PC-3 (cell line): Measurements from ENCODE around the gene LHFPL3. TPM values are rescaled to one million over a fixed set of nuclear protein-coding genes. Genes with fewer than 3 reads are reported as not detected.

Experiments
- ATAC-seq: fragments of 200-7000 bp; cut with Tn5 transposase; 2 replicates; pipeline ENCODE4 v1.9.1; 2020; ENCODE audit warnings: mild to moderate bottlenecking, moderate library complexity
- BruUV-seq: library from RNA; stranded (reverse); fragments of 400-500 nt; replicated peaks from 2 replicates; lab custom pipeline; 2021; lab: Mats Ljungman, UMichigan
- CTCF ChIA-PET: fragments of 300-600 bp; sonication (Branson Sonifier 250); formaldehyde crosslinking; loops from one replicate; lab custom pipeline; 2022; ENCODE audit warnings: antibody characterized with exemption; lab: Charles Lee
- POLR2A ChIA-PET: fragments of 300-600 bp; sonication (Branson Sonifier 250); formaldehyde crosslinking; loops from one replicate; lab custom pipeline; 2022; ENCODE audit warnings: antibody characterized with exemption; ENCODE audit not compliant: unreplicated experiment; lab: Charles Lee
- DNase-seq: peaks from one replicate; pipeline ENCODE4 v3.0.0-alpha.2; 2015
- H2AFZ ChIP-seq: fragments of 300-600 bp; sonication (generic); 2 replicates; pipeline ENCODE4 v1.6.0; 2016; ENCODE audit warnings: antibody characterized with exemption, low read length
- H3F3A ChIP-seq: fragments of 300-600 bp; sonication (generic); one replicate; pipeline ENCODE4 v1.6.0; 2017; ENCODE audit warnings: antibody characterized with exemption, low read length, control low read depth, mild to moderate bottlenecking; ENCODE audit not compliant: unreplicated experiment
- H3K27ac ChIP-seq: fragments of 300-600 bp; sonication (generic); 2 replicates; pipeline ENCODE4 v1.5.1; 2016; ENCODE audit warnings: mild to moderate bottlenecking, low read length
- H3K27me3 ChIP-seq: fragments of 300-600 bp; sonication (generic); 2 replicates; pipeline ENCODE4 v1.6.1; 2016; ENCODE audit warnings: low read length, mixed read lengths
- H3K36me3 ChIP-seq: fragments of 300-600 bp; sonication (generic); 2 replicates; pipeline ENCODE4 v1.6.1; 2016; ENCODE audit warnings: low read depth, mixed run types, low read length, mixed read lengths
- H3K4me1 ChIP-seq: fragments of 300-600 bp; sonication (generic); 2 replicates; pipeline ENCODE4 v1.5.1; 2016; ENCODE audit warnings: low read length; ENCODE audit not compliant: insufficient read depth
- H3K4me2 ChIP-seq: fragments of 300-600 bp; sonication (generic); 2 replicates; pipeline ENCODE4 v1.6.0; 2016; ENCODE audit warnings: low read length
- H3K4me3 ChIP-seq: fragments of 300-600 bp; sonication (generic); 2 replicates; pipeline ENCODE4 v1.5.1; 2016; ENCODE audit warnings: mild to moderate bottlenecking, low read length, mixed read lengths
- H3K79me2 ChIP-seq: fragments of 300-600 bp; sonication (generic); 2 replicates; pipeline ENCODE4 v1.6.1; 2017; ENCODE audit warnings: low read length, mixed read lengths
- H3K9ac ChIP-seq: fragments of 300-600 bp; sonication (generic); 2 replicates; pipeline ENCODE4 v1.6.0; 2016; ENCODE audit warnings: mild to moderate bottlenecking, low read length
- H3K9me2 ChIP-seq: fragments of 300-600 bp; sonication (generic); replicated peaks from 2 replicates; pipeline ENCODE4 v1.6.1; 2016; ENCODE audit warnings: mixed run types, low read length, mixed read lengths
- H3K9me3 ChIP-seq: fragments of 300-600 bp; sonication (generic); 2 replicates; pipeline ENCODE4 v1.6.1; 2016; ENCODE audit warnings: low read length, mixed read lengths
- H4K20me1 ChIP-seq: fragments of 300-600 bp; sonication (generic); 2 replicates; pipeline ENCODE4 v1.6.1; 2016; ENCODE audit warnings: low read length, mixed read lengths
- EZH2 ChIP-seq: fragments of 300-600 bp; sonication (generic); IDR thresholded peaks from one replicate; pipeline ENCODE4 v1.6.1; 2017; ENCODE audit warnings: antibody characterized with exemption, mild to moderate bottlenecking, low read length; ENCODE audit not compliant: unreplicated experiment
- EZH2phosphoT487 ChIP-seq: fragments of 300-600 bp; sonication (generic); IDR thresholded peaks from 2 replicates; pipeline ENCODE4 v1.6.1; 2018; ENCODE audit warnings: mild to moderate bottlenecking, antibody characterized with exemption, low read length, borderline replicate concordance
- intact Hi-C: fragments of 100-400 bp; cut with micrococcal nuclease; formaldehyde crosslinking; loops from 2 replicates; pipeline ENCODE4 v1.9.0; 2023
- total RNA-seq: library from RNA; depleted of rRNA; stranded (reverse); fragments of >200 nt; gene quantifications from 2 replicates; pipeline ENCODE4 v1.2.3, GENCODE V29; 2014
- TF ChIP-seq, protein P1 (sequence below): fragments of 300-600 bp; sonication (generic); conservative IDR thresholded peaks from 2 replicates; pipeline ENCODE4 v1.5.1; 2017; ENCODE audit warnings: antibody characterized with exemption, low read depth, mild to moderate bottlenecking, low read length

LHFPL3 gene
- total RNA-seq, 1 experiment from 2014 or later = not detected

DNA sequence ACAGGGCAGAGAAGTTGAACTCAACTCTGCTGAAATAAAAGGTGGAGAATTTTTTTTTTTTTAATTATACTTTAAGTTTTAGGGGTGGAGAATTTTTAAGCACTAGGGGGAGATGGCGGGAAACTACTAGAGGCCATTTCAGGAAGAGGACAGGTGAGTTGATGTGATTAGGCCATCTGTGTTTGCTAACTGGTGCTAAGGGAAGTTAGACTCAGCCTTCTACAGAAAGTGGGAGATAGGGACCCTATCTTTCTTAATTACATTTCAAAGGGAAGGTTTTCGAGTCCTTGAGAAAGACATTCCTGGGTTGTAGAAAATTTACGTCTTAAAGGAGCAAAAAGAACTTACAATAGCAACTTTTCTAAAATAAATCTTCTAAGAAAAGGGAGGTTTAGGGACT, 124.8 kb downstream of the LHFPL3 start:
- Histone ChIP-seq H3K4me3 (no peak overlapping the region), H3K36me3 (no peaks in the 10 kb centered on the region), H3K27me3 (peaks cover 14% of the 10 kb centered on the region; the same call in 1 of the 2 replicates), H2AFZ (no peak overlapping the region), H3K9ac (no peak overlapping the region), H3K9me3 (no peaks in the 10 kb centered on the region), H3K4me2 (no peak overlapping the region), H3K27ac (no peak overlapping the region), H3K9me2 (no peaks in the 10 kb centered on the region), H3K4me1 (no peaks in the 10 kb centered on the region), H3K79me2 (no peaks in the 10 kb centered on the region), H3F3A (no peaks in the 10 kb centered on the region), H4K20me1 (no peaks in the 10 kb centered on the region)
- no peak for TF ChIP-seq EZH2
- no peak for TF ChIP-seq EZH2phosphoT487
- TF ChIP-seq, protein P1, sequence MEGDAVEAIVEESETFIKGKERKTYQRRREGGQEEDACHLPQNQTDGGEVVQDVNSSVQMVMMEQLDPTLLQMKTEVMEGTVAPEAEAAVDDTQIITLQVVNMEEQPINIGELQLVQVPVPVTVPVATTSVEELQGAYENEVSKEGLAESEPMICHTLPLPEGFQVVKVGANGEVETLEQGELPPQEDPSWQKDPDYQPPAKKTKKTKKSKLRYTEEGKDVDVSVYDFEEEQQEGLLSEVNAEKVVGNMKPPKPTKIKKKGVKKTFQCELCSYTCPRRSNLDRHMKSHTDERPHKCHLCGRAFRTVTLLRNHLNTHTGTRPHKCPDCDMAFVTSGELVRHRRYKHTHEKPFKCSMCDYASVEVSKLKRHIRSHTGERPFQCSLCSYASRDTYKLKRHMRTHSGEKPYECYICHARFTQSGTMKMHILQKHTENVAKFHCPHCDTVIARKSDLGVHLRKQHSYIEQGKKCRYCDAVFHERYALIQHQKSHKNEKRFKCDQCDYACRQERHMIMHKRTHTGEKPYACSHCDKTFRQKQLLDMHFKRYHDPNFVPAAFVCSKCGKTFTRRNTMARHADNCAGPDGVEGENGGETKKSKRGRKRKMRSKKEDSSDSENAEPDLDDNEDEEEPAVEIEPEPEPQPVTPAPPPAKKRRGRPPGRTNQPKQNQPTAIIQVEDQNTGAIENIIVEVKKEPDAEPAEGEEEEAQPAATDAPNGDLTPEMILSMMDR = no peak
- ATAC-seq (no peak), DNase-seq (no peak)
- CTCF ChIA-PET = no interaction called here
- BruUV-seq = no TSS peak
- POLR2A ChIA-PET = no interaction called here
- intact Hi-C loops = no loop called here

DNA sequence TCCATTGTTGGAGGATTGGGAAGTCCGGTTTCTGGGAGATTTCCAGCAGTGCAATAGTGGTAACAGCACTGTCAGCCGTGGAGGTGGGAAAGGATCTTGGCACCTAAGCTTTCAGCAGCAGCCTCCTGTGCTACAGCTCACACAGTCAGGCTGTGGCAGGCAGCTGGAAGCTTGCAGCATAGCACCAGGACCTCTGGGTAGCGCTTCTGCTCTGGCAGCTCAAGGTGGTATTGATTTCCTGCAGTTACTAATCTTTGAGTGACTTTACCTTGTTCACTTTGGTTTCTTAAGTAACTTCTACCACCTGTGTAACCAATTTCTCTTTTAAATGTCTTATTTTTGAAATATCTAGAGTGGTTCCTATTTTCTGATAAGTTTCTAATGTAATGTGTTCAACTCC, 130.5 kb downstream of the LHFPL3 start:
- POLR2A ChIA-PET = no interaction called here
- no peak for ATAC-seq
- H3K4me1 ChIP-seq = no peaks in the 10 kb centered on the region
- H3K9me2 ChIP-seq = no peaks in the 10 kb centered on the region
- DNase-seq = no peak
- no peak overlapping the region for H3K4me2 ChIP-seq
- no peak overlapping the region for H3K4me3 ChIP-seq
- H3K79me2 ChIP-seq = no peaks in the 10 kb centered on the region
- no peaks in the 10 kb centered on the region for H3F3A ChIP-seq
- no peak overlapping the region for H3K9ac ChIP-seq
- TF ChIP-seq, protein P1 = no peak
- TF ChIP-seq EZH2phosphoT487 = no peak
- TF ChIP-seq EZH2 = no peak
- H2AFZ ChIP-seq = no peak overlapping the region
- H3K27me3 ChIP-seq = no peaks in the 10 kb centered on the region
- no peaks in the 10 kb centered on the region for H4K20me1 ChIP-seq
- intact Hi-C loops = no loop called here
- BruUV-seq = no TSS peak
- H3K9me3 ChIP-seq = no peaks in the 10 kb centered on the region
- H3K27ac ChIP-seq = no peak overlapping the region
- CTCF ChIA-PET = no interaction called here
- H3K36me3 ChIP-seq = no peaks in the 10 kb centered on the region

DNA sequence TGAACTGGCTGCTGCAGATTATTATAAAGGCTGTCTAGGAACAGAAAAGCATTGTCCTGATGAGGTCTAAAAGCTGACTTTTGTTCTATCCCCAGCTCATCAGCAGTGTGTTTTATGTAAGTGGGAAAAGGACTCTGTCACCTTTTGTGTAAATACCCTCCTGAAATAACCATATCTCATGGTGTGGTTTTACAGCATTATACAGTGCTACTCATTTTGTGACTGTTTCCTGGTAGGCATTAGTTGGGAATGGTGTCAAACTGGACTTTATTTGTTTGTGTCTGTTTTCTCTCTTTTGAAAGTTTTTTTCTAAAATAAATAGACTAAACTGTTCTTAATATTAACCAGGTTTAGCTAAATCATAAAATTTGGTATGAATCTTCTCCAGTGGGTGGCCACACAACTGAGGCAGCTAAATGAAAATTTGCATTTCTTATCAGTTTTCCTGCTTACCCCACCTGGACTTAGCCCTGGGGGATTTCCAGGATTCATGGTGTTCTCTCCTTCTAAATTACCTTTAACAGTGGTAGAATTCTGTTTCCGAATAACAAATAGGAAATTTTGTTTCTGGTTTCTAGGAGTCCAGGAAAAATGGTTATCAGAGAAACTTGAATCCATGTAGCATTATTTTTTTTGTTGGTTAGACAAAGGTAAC, 140.9 kb downstream of the LHFPL3 start:
- H3K9me2 ChIP-seq = no peaks in the 10 kb centered on the region
- H3K4me2 ChIP-seq = no peak overlapping the region
- no peaks in the 10 kb centered on the region for H3K9me3 ChIP-seq
- no peak overlapping the region for H3K4me3 ChIP-seq
- no peak overlapping the region for H3K27ac ChIP-seq
- H2AFZ ChIP-seq = no peak overlapping the region
- peaks cover 18% of the 10 kb centered on the region; the same call in 1 of the 2 replicates for H3K27me3 ChIP-seq
- H3K79me2 ChIP-seq = no peaks in the 10 kb centered on the region
- ChIA-PET POLR2A (no interaction called here), CTCF (no interaction called here)
- ATAC-seq (no peak), DNase-seq (no peak)
- no peaks in the 10 kb centered on the region for H3K36me3 ChIP-seq
- H3K4me1 ChIP-seq = no peaks in the 10 kb centered on the region
- no peaks in the 10 kb centered on the region for H3F3A ChIP-seq
- TF ChIP-seq EZH2phosphoT487 = no peak
- TF ChIP-seq EZH2 = no peak
- TF ChIP-seq, protein P1 = no peak
- intact Hi-C loops = no loop called here
- no TSS peak for BruUV-seq
- H4K20me1 ChIP-seq = no peaks in the 10 kb centered on the region
- no peak overlapping the region for H3K9ac ChIP-seq
